Astrocyte (in vitro differentiated cells and primary cell): ENCODE results near the gene FUZ. TPM values are rescaled to one million over a fixed set of nuclear protein-coding genes. Genes with fewer than 3 reads are reported as not detected.

ENCODE experiments used
- DNase-seq: peaks from one replicate; pipeline ENCODE4 v3.0.0-alpha.2; 2010; ENCODE audit warnings: low read depth
- FAIRE-seq: peaks from 2 replicates; lab custom pipeline; 2011; peaks lifted over from hg19 to GRCh38; lab: Jason Lieb, UNC
- H2AFZ ChIP-seq: 2 replicates; pipeline ENCODE4 v1.6.0; 2012; ENCODE audit warnings: low read depth, low read length, inconsistent platforms
- H3K27ac ChIP-seq: 2 replicates; pipeline ENCODE4 v1.5.1; 2011; ENCODE audit warnings: low read depth, low read length, inconsistent platforms
- H3K27me3 ChIP-seq: 2 replicates; pipeline ENCODE4 v1.6.0; 2011; ENCODE audit warnings: low read length, inconsistent platforms; ENCODE audit not compliant: insufficient read depth
- H3K36me3 ChIP-seq: 2 replicates; pipeline ENCODE4 v1.5.1; 2011; ENCODE audit warnings: low read length, inconsistent platforms; ENCODE audit not compliant: insufficient read depth
- H3K4me1 ChIP-seq: 2 replicates; pipeline ENCODE4 v1.5.1; 2011; ENCODE audit warnings: low read length, inconsistent platforms; ENCODE audit not compliant: insufficient read depth
- H3K4me2 ChIP-seq: 2 replicates; pipeline ENCODE4 v1.6.0; 2012; ENCODE audit warnings: low read length, inconsistent platforms
- H3K4me3 ChIP-seq: 2 replicates; pipeline ENCODE4 v1.5.1; 2011; ENCODE audit warnings: low read depth, mild to moderate bottlenecking, low read length, inconsistent platforms; ENCODE audit not compliant: insufficient read depth
- H3K79me2 ChIP-seq: 2 replicates; pipeline ENCODE4 v1.6.0; 2012; ENCODE audit warnings: mild to moderate bottlenecking, low read length, inconsistent platforms; ENCODE audit not compliant: insufficient read depth
- H3K9ac ChIP-seq: 2 replicates; pipeline ENCODE4 v1.6.0; 2012; ENCODE audit warnings: mild to moderate bottlenecking, low read length, inconsistent platforms
- H3K9me3 ChIP-seq: 2 replicates; pipeline ENCODE4 v1.5.1; 2012; ENCODE audit warnings: low read depth, mild to moderate bottlenecking, low read length, inconsistent platforms; ENCODE audit not compliant: insufficient read depth
- H4K20me1 ChIP-seq: 2 replicates; pipeline ENCODE4 v1.6.0; 2012; ENCODE audit warnings: low read length, inconsistent platforms; ENCODE audit not compliant: insufficient read depth
- H3K27ac Mint-ChIP-seq: one replicate; pipeline ENCODE4 v1.8.0; 2021; ENCODE audit warnings: mild to moderate bottlenecking, mixed read lengths; ENCODE audit not compliant: unreplicated experiment
- H3K27me3 Mint-ChIP-seq: one replicate; pipeline ENCODE4 v1.8.0; 2021; ENCODE audit warnings: low read depth, mixed read lengths; ENCODE audit not compliant: unreplicated experiment
- H3K36me3 Mint-ChIP-seq: one replicate; pipeline ENCODE4 v1.8.0; 2021; ENCODE audit warnings: low read depth, mixed read lengths; ENCODE audit not compliant: unreplicated experiment
- H3K4me1 Mint-ChIP-seq: one replicate; pipeline ENCODE4 v1.8.0; 2021; ENCODE audit warnings: low read depth, mixed read lengths; ENCODE audit not compliant: unreplicated experiment
- H3K4me3 Mint-ChIP-seq: one replicate; pipeline ENCODE4 v1.8.0; 2021; ENCODE audit warnings: mild to moderate bottlenecking, moderate library complexity, mixed read lengths; ENCODE audit not compliant: unreplicated experiment
- H3K9me3 Mint-ChIP-seq: one replicate; pipeline ENCODE4 v1.8.0; 2021; ENCODE audit warnings: mild to moderate bottlenecking, mixed read lengths; ENCODE audit not compliant: unreplicated experiment
- EZH2 ChIP-seq: IDR thresholded peaks from 2 replicates; pipeline ENCODE4 v1.6.1; 2012; ENCODE audit warnings: mild to moderate bottlenecking, low read length, inconsistent platforms; ENCODE audit not compliant: insufficient read depth
- total RNA-seq: library from RNA; stranded (reverse); gene quantifications from 2 replicates; pipeline ENCODE4 v1.2.1, GENCODE V29; 2021
- TF ChIP-seq, protein P1 (sequence below): IDR thresholded peaks from 2 replicates; pipeline ENCODE4 v1.5.1; 2011; ENCODE audit warnings: low read depth, mild to moderate bottlenecking, inconsistent platforms, low read length, moderate library complexity; ENCODE audit not compliant: insufficient read depth

FUZ gene
- total RNA-seq, 1 donor from 2014 or later = 9.8 TPM

DNA sequence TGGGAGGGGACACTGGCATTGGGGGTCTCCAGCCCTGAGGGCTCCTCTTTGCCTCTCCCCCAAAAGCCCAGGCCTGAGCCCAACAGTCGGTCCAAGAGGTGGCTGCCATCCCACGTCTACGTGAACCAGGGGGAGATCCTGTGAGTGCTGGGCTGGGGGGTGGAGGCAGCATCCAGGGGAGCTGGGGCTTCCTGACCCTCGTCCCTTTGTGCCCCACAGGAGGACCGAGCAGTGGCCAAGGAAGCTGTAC, 44.7 kb upstream of the FUZ start:
- Histone ChIP-seq H3K9me3 (no peaks in the 10 kb centered on the region), H3K27me3 (no peaks in the 10 kb centered on the region), H3K4me2 (no peak overlapping the region), H3K79me2 (peaks cover 46% of the 10 kb centered on the region), H2AFZ (no peak overlapping the region), H3K36me3 (peaks cover 2% of the 10 kb centered on the region), H3K4me3 (no peak overlapping the region), H3K4me1 (peaks cover 38% of the 10 kb centered on the region), H4K20me1 (peaks cover 75% of the 10 kb centered on the region), H3K9ac (no peak overlapping the region), H3K27ac (no peak overlapping the region)
- Mint-ChIP-seq H3K4me3 (no peak overlapping the region), H3K9me3 (no peaks in the 10 kb centered on the region), H3K27ac (no peak overlapping the region), H3K4me1 (peaks cover 13% of the 10 kb centered on the region), H3K27me3 (no peaks in the 10 kb centered on the region), H3K36me3 (peaks cover 5% of the 10 kb centered on the region)
- TF ChIP-seq, protein P1, sequence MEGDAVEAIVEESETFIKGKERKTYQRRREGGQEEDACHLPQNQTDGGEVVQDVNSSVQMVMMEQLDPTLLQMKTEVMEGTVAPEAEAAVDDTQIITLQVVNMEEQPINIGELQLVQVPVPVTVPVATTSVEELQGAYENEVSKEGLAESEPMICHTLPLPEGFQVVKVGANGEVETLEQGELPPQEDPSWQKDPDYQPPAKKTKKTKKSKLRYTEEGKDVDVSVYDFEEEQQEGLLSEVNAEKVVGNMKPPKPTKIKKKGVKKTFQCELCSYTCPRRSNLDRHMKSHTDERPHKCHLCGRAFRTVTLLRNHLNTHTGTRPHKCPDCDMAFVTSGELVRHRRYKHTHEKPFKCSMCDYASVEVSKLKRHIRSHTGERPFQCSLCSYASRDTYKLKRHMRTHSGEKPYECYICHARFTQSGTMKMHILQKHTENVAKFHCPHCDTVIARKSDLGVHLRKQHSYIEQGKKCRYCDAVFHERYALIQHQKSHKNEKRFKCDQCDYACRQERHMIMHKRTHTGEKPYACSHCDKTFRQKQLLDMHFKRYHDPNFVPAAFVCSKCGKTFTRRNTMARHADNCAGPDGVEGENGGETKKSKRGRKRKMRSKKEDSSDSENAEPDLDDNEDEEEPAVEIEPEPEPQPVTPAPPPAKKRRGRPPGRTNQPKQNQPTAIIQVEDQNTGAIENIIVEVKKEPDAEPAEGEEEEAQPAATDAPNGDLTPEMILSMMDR = no peak
- TF ChIP-seq EZH2 = no peak
- no peak for DNase-seq
- no peak for FAIRE-seq

DNA sequence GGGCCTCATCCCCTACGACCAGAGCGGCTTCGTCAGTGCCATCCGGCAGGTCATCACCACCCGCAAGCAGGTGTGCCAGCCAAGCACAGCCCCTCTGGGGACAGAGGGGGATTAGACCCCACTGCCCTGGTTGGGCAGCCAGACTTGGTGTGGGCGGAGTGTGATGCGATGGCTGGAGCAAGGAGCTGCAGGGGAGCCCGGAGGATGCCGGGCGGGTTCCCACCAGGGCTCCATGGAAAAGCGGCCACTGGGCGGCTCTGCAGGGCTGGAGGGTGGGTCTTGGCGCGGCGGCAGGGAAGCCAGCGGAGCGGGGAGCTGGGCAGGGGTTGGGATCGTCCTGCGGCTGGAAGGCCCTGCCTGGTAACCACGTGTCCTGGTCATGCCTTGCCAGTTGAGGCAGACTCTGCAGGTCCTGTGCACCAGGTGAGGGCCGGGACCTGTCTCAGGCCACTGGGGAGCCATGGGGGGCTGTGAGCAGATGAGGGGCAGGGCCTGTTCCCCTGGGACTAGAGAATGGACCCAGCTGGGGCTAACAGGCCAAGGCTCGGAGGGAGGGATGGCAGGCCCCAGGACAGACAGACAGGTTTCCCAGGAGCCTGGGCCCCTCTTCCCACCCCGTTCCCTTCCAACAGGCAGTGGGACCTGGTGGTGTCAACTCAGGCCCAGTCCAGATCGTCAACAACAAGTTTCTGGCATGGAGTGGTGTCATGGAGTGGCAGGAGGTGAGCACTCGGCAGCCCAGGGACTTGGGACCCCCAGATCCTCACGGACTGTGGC, 44.2 kb upstream of the FUZ start:
- peaks cover 5% of the 10 kb centered on the region for H3K36me3 Mint-ChIP-seq
- peaks cover 18% of the 10 kb centered on the region for H3K4me1 Mint-ChIP-seq
- Histone ChIP-seq H3K36me3 (no peaks in the 10 kb centered on the region), H4K20me1 (peaks cover 80% of the 10 kb centered on the region), H3K9ac (no peak overlapping the region), H3K27ac (no peak overlapping the region), H3K27me3 (no peaks in the 10 kb centered on the region), H3K4me1 (peaks cover 43% of the 10 kb centered on the region), H3K4me2 (no peak overlapping the region), H3K79me2 (peaks cover 48% of the 10 kb centered on the region), H3K9me3 (no peaks in the 10 kb centered on the region), H3K4me3 (no peak overlapping the region), H2AFZ (no peak overlapping the region)
- no peaks in the 10 kb centered on the region for H3K27me3 Mint-ChIP-seq
- H3K4me3 Mint-ChIP-seq = no peak overlapping the region
- no peak for DNase-seq
- TF ChIP-seq, protein P1 = no peak
- TF ChIP-seq EZH2 = no peak
- no peak overlapping the region for H3K27ac Mint-ChIP-seq
- peaks cover under 1% of the 10 kb centered on the region for H3K9me3 Mint-ChIP-seq
- no peak for FAIRE-seq

DNA sequence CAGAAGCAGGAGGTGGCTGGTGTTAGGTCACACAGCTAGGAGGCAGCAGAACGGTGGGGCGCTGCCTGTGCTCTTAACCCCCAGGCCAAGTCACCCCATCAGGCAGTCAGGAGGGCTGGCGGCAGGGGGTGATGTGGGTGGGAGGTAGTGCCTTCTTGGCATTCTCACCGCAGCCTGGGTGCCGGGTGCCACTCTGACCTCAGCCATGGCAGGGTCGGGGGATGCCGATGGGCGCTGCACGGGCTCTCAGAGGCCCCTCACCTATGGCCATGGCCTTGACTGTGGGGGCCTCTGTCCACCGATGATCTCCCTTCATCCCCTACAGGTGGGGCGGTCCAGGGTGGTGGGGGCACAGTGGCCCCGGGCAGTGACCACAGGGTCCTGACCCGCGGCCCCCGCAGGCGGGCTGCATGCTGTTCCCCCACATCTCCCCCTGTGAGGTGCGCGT, 43.5 kb upstream of the FUZ start:
- peaks cover 19% of the 10 kb centered on the region for H3K4me1 Mint-ChIP-seq
- FAIRE-seq = no peak
- Histone ChIP-seq H3K4me3 (no peak overlapping the region), H3K36me3 (no peaks in the 10 kb centered on the region), H3K4me2 (no peak overlapping the region), H3K9me3 (no peaks in the 10 kb centered on the region), H4K20me1 (peaks cover 85% of the 10 kb centered on the region), H3K4me1 (peaks cover 48% of the 10 kb centered on the region), H2AFZ (no peak overlapping the region), H3K27ac (no peak overlapping the region), H3K79me2 (peaks cover 54% of the 10 kb centered on the region), H3K27me3 (no peaks in the 10 kb centered on the region), H3K9ac (no peak overlapping the region)
- H3K27me3 Mint-ChIP-seq = no peaks in the 10 kb centered on the region
- no peak for TF ChIP-seq EZH2
- TF ChIP-seq, protein P1 = no peak
- H3K36me3 Mint-ChIP-seq = peaks cover 5% of the 10 kb centered on the region
- no peak overlapping the region for H3K4me3 Mint-ChIP-seq
- no peak overlapping the region for H3K27ac Mint-ChIP-seq
- DNase-seq = no peak
- peaks cover 2% of the 10 kb centered on the region for H3K9me3 Mint-ChIP-seq
